Measurements from ENCODE around the gene HERC4.

GRCh38 chr10:67925449-67926005 lies 149.6 kb downstream of the HERC4 start:
- no peak for TF ChIP-seq RELA (CRISPR knock-in tag; IDR thresholded peaks at IDR 0.05; ENCODE audit: borderline replicate concordance)
- no peak for TF ChIP-seq ZNF121 (CRISPR knock-in tag; IDR thresholded peaks at IDR 0.05)
- TF ChIP-seq CTCF (IDR thresholded peaks at IDR 0.05) = no peak

Measured in WTC11 (cell line).